GM12872 (cell line): ENCODE data around the gene RPL22.

ENCODE experiments used
- CTCF ChIP-seq: IDR thresholded peaks from 3 replicates; pipeline ENCODE4 v1.5.1; 2011; ENCODE audit warnings: low read depth, mild to moderate bottlenecking, low read length, moderate library complexity; ENCODE audit not compliant: insufficient read depth

RPL22 gene

GRCh38 chr1:6166655-6167390, 32.6 kb downstream of the RPL22 start:
- no peak for TF ChIP-seq CTCF

GRCh38 chr1:6166221-6166620, 33.2 kb downstream of the RPL22 start:
- no peak for TF ChIP-seq CTCF

- TF ChIP-seq CTCF = no peak
These were observed 33.9 kb downstream of the RPL22 start for GRCh38 chr1:6165441-6165985.

GRCh38 chr1:6165027-6165426, 34.4 kb downstream of the RPL22 start:
- TF ChIP-seq CTCF = no peak

- TF ChIP-seq CTCF = no peak
These were observed 35.3 kb downstream of the RPL22 start for GRCh38 chr1:6163973-6164617.

GRCh38 chr1:6163191-6163972, 36.0 kb downstream of the RPL22 start:
- no peak for TF ChIP-seq CTCF

- peak; percentile 27; the same call in 2 of the 3 replicates for TF ChIP-seq CTCF
These were observed 36.6 kb downstream of the RPL22 start for GRCh38 chr1:6162773-6163172.
